NCI-H2081 (cell line): ENCODE measurements around the gene SERPINB3.
"Not testable (repeated sequence)": the region's sequence is repeated elsewhere in the genome, so short reads cannot be mapped to it uniquely, and the experiment has no call there.

Source experiments
- DNase-seq, 2 experiments: peaks; one replicate each; lab custom pipeline; 2025; lab: John Stamatoyannopoulos, UW

Gene SERPINB3

DNA sequence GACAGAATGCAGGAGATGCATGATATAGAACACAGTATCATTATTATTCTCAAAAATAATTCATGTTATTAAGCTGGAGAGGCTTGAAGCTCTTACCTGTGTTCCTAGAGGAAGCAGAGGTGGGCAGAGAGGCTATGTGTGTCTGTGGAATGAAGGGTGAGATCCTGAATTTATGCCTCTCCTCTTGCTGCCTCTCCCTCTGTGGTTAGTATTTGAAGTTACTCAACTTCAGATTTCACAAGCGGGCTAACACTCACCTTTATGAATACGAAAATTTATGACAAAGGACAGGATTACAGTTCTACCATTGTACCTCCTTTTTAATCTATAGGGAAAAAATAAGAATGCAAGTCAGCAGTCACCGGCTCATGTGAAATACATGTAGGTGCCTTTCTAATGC, at the start of gene SERPINB3:
TSS of gene SERPINB3 (minus strand) at position 144 of the 400 bp plus-strand sequence. CDS start 677 bp downstream, outside the sequence.
- not testable (repeated sequence) for DNase-seq

GRCh38 chr18:63708650-63709049, 47.0 kb upstream of the SERPINB3 start:
- DNase-seq: no peak

DNA sequence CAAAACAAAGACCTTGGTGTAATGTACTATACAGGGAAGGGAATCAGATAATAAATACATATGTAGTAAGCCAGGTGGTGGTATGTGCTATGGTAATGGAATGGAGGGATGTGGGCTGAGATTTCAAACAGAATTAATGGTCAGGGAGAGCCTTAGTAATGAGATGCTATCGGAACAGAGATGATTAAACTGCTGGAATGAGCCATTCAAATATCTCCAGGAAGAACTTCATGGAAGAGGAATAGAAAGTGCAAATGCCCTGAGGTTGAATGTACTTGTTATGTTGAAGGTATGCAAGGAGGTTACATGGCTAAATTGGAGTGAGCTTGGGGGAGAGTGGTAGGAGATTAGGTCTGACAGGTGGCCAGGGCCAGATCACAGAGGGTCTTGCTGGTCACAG, 46.1 kb upstream of the SERPINB3 start:
- no peak for DNase-seq

DNA sequence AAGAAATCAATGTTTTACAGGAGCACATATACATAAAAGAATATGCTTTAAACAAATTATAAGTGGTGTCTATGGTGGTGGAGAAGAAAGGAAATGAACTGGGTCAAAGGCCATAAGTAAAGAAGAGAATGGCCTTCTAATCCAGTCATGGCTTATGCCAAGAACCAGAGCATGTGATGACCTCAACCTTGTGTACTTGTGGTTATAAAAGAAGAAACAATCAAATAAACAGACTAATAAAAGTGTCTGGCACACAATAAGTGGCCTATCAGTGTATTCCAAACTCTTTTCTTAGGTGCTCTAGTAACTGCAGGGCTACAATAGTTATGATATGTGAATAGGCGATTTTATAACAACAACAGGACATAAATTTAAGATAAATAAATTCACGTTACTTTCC, 43.7 kb upstream of the SERPINB3 start:
- no peak for DNase-seq

GRCh38 chr18:63702660-63703059, 41.0 kb upstream of the SERPINB3 start, which contains the start of gene SERPINB11:
Gene SERPINB11 (plus strand): TSS chr18:63702960. CDS start chr18:63710194, 7,234 bp downstream.
- no peak for DNase-seq

GRCh38 chr18:63701952-63702351, 40.3 kb upstream of the SERPINB3 start:
- no peak for DNase-seq

- DNase-seq: no peak
Observed at GRCh38 chr18:63700501-63700900, 38.8 kb upstream of the SERPINB3 start.

DNA sequence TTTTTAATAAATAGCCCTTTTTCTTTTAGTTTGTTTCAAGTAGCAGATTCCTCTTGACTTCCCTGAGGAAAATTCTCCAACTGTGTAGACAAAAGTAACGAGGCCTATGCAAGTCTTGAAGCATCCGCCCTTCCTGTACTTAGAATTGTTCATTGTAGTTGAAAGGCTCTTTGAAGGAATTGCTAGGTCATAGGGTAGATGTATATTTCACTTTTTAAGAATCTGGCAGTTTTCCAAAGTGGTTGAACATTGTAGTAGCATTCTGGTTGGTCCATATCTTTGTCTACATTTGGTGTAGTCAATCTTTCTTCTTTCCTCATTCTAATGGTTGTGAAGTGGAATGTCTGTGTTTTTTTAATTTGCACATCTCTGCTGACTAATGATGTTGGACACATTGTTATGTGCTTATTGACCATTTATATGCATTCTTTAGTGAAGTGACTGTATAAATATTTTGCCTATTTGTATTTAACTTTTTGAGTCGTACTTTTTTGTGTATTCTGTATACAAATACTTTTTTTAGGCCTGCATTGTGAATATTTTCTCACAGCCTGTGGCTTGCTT, 35.5 kb upstream of the SERPINB3 start:
- DNase-seq: no peak

DNA sequence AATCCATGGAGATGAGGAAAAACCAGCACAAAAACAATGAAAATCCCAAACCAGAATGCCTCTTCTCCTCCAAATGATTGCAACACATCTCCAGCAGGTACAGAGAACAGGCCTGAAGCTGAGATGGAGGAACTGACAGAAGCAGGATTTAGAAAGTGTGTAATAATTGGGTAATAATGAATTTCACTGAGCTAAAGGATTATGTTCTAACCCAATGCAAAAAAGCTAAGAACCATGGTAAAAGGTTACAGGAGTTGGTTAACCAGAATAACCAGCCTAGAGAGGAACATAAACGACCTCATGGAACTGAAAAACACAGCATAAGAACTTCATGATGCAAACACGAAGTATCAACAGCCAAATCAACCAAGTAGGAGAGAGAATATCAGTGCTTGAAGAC, 27.4 kb upstream of the SERPINB3 start:
- DNase-seq: no peak

- DNase-seq: no peak
Observed at GRCh38 chr18:63686871-63687270, 25.2 kb upstream of the SERPINB3 start.

GRCh38 chr18:63684718-63685117, 23.0 kb upstream of the SERPINB3 start:
- DNase-seq: no peak

GRCh38 chr18:63683890-63684289, 22.2 kb upstream of the SERPINB3 start:
- no peak for DNase-seq

DNA sequence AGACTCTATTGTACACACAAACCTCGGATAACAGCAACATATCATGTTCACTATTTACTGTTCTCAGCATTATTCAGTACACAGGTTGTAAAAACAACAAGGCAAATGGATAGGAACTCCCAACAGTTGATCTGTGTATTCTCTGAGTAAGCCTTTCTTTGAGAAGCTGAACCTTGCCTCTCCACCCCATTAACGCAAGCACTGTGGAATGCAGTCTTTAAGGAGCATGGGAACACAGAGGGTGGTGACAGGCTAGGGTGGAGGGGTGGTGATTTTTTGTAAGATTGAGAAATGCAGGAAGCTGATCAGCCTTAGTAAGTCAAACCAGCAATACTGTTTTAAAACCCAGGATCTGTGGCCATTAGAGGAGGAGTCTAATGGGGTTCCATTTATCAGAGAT, 21.5 kb upstream of the SERPINB3 start:
- DNase-seq: no peak

GRCh38 chr18:63681449-63682340, 20.0 kb upstream of the SERPINB3 start:
- DNase-seq: peak; percentile 2 to 56

- no peak for DNase-seq
Observed at GRCh38 chr18:63679820-63680606, 18.3 kb upstream of the SERPINB3 start.

DNA sequence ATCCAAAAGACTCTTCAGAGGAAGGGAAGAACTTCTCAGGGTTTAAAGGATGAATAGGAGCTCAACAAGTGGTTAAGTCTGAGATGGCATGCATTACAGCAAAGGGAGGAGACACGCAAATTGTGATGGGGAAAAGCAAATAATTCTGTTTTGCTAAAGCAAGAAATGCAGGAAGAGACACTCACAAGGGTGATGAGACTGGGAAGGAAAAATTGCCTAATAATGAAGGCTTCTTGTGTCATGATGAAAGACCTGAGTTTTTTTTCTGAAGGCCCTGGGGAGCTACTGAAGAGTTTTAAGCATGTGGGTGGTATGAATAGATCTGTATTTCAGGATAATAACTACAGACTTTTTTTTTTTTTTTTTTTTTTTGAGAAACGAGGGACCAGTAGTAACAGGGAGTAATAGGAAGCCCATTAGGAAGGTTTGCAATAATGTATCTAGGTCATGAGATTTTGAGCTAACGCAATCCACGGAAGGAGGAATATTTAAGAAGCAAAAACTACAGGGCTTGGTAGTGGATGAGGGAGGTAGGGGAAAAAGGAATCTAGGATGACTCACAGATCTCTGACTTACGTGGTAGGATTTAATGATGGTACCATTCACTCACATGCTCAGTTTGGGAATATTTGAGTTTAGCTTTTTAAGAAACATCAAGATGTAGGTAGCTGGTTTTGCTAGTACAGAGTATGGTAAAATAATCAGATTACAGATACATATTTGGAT, 16.0 kb upstream of the SERPINB3 start:
- DNase-seq: no peak

GRCh38 chr18:63676526-63677323, 15.0 kb upstream of the SERPINB3 start:
- DNase-seq: peak in 1 of 2 experiments; percentile 27

DNA sequence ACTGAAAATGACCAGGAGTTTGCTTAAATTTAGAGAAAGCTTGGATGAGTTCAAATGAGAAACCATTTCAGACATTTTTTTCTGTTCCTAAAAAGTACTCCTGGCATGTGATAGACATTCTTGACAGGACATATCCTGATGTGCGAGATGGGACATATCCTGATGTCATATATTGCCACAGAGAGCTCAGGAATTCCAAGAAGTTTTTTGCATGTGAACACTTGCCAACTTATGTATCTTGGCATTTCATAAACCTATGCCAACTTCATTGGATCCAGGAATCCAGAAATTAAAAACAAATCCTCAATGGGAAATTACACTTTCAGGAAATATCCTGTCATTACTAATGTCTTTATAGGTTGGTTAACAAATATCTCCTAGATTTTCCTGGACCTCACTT, 2.9 kb upstream of the SERPINB3 start:
- DNase-seq: no peak

DNA sequence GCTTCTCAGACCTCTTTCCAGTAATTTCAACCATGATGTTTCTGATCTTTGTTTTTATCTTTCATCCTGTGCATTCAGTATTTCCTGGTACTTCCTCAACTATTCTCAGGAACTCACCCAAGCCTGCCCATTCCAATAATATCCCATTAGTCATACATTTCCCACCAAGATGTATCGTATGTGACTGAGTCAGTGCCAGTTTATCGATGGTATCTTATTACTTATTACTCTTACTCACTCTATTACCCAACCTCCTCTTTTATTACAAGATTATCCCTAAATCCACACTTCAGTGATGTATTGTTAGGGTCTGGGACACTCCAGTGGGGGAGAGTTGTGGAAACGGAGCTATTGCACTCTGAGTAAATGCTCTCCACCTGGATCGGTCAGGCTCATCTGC, 2.8 kb downstream of the SERPINB3 start:
- not testable (repeated sequence) for DNase-seq

DNA sequence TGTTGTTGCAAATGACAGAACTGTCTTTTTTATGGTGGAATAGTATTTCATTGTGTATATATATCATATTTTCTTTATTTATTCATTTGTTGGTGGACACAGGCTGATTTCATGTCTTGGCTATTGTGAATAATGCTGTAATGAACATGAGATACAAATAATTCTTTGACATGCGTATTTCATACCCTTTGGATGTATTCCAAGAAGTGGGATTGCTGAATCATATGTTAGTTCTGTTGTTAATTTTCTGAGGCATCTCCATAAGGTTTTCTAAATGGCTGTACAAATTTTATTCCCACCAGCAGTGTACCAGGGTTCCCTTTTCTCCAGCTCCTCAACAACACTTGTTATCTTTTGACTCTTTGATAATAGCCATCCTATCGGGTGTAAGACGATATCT, 11.4 kb downstream of the SERPINB3 start:
- DNase-seq: not testable (repeated sequence)

DNA sequence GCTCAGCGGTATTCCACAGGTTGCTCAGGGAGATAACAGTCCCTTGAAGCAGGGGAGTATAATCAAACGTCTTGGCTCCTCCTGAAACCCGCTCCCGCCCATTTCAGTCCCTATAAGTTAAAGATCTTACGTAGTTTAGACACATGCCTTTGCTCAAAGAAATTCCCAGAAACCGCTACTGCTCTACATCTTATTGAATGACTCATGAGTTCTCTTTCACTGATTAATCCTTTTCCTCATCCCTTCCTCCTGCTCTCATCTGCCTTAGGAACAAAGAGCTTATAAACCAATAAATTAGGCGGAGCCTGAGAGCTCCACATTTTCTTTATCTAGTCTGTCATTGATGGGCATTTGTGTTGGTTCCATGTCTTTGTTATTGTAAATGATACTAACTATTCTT, 13.5 kb downstream of the SERPINB3 start:
- DNase-seq: no peak
